SU-DHL-6 (cell line): ENCODE measurements around the gene XYLB.

Experiments used
- CTCF ChIP-seq: fragments of 200-600 bp; sonication (generic); IDR thresholded peaks from one replicate; pipeline ENCODE4 v1.5.1; 2017; ENCODE audit warnings: antibody characterized with exemption, mild to moderate bottlenecking, low read length, moderate library complexity; ENCODE audit not compliant: insufficient read depth, poor library complexity, severe bottlenecking
- EZH2phosphoT487 ChIP-seq: fragments of 200-600 bp; sonication (generic), shearing (Covaris generic); conservative IDR thresholded peaks from 2 replicates; pipeline ENCODE4 v1.6.1; 2018; ENCODE audit warnings: mild to moderate bottlenecking, antibody characterized with exemption, low read length, moderate library complexity, mixed read lengths

- no peak for TF ChIP-seq CTCF
- no peak for TF ChIP-seq EZH2phosphoT487
Measured at GRCh38 chr3:38327335-38328009, 19.1 kb upstream of the XYLB start.
